GM18505 (cell line): ENCODE results near the gene LSMEM2.
A peak's percentile ranks its signal among the peaks of the same experiment; 100 is the strongest.

ENCODE experiments used
- ATAC-seq: cut with Tn5 transposase; IDR thresholded peaks from one replicate; pipeline ENCODE4 v1.9.1; 2021; ENCODE audit not compliant: unreplicated experiment
- POLR2A ChIP-seq: IDR thresholded peaks from 4 replicates; pipeline ENCODE4 v1.6.1; 2011; ENCODE audit warnings: borderline replicate concordance; ENCODE audit not compliant: insufficient read depth, insufficient read length; ENCODE audit errors: extremely low read depth

LSMEM2 gene

DNA sequence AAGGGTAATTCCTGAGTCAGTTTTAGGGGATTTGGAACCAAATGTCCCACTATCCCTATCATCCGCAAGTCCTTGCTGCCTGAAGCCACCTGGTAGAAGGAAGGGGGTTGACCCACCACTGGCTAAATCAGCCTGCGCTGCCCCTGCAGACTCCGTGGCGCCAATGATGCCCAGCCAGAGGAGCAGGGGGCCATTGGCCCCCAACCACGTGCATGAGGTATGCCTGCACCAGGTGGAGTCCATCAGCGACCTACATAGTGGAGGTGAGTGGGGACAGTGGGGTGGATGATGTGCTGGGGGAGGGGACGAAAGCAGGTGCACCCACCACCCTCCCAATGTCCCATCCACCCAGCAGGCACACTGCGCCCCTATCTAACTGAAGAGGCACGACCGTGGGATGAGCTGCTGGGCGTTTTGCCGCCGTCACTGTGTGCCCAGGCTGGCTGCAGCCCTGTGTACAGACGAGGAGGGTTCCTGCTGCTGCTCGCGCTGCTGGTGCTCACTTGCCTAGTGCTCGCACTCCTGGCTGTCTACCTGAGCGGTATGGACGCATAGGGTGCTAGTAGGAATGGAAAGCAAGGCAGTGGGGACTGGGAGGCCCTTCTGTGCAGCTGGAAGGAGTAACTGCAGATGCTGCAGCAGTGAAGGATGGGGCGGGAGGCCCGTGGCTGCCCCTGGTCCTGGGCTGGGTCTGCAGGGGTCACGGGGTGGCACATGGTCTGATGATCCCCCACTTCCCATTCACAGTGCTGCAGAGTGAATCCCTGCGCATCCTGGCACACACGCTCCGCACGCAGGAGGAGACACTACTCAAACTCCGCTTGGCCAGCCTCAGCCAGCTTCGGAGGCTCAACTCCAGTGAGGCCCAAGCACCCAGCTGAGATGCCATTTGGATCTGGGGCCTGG, 7.7 kb downstream of the LSMEM2 start:
- TF ChIP-seq POLR2A: no peak
- ATAC-seq: no peak

DNA sequence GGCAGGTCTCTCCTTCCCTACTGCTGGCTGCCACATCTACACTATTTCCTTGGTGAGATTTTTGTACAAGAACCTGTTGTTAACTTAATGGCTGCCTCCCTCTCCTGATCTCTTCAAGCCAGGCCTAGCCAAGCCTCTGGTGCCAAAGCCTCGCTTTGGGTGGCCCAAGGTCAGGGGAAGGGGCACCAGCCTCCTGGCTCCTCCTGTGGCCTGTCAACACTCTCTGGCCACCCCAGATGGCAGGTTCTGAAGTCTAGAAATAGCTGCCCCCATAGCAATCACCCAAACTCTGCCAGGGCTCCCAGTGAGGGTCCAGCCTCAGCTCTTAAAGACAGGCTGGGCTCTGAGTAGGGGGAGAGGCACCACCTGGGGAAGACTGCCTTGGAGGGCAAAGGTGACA, 8.4 kb downstream of the LSMEM2 start:
- no peak for ATAC-seq
- no peak for TF ChIP-seq POLR2A

DNA sequence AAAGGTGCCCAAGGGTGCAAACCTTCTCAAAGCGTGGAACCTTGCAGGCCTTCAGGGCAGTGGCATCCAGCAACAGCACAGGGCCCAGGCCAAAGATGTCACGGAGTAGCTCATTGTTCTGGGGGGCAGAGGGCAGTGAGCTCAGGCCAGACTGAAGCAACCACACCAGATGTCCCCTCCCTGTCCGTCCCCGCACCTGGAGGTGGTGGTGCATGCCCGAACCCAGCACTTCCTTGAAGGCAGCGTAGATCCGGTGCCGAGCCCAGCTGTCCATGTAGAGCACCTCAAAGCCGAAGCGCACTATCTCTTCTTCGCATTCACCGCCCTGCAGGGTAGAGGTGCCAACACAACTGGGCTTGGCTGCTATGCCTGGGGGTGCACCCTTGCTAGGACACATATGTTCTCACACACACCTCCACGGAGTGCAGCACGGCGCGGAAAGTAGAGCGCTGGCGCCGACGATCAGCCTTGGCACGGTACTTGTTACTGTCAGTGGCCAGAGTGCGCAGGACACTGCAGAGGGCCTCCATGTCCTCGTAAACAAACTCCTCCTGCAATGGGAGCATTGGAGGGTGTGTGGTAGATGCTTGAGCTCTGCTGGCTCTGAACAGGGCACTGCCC, 9.6 kb downstream of the LSMEM2 start:
- no peak for TF ChIP-seq POLR2A
- no peak for ATAC-seq

DNA sequence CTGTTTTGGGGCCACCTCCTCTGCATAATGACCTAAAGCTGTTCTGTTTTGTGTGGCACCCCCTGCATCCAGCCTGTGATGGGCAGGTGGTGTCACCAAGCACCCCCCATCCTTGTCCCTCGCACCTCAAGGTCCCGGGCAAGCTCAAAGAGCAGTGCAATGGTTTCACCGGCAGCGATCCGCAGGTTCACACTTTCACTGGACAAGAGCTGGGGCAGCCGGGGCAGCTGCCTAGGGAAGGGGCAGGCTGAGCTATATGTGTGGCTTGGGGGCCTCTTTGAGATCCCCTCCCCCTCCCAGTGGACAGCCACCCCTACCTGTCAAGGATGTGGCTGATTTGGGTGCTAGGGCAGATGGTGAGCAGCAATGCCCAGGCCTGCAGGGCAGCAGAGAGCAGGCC, 10.2 kb downstream of the LSMEM2 start:
- no peak for TF ChIP-seq POLR2A
- no peak for ATAC-seq

DNA sequence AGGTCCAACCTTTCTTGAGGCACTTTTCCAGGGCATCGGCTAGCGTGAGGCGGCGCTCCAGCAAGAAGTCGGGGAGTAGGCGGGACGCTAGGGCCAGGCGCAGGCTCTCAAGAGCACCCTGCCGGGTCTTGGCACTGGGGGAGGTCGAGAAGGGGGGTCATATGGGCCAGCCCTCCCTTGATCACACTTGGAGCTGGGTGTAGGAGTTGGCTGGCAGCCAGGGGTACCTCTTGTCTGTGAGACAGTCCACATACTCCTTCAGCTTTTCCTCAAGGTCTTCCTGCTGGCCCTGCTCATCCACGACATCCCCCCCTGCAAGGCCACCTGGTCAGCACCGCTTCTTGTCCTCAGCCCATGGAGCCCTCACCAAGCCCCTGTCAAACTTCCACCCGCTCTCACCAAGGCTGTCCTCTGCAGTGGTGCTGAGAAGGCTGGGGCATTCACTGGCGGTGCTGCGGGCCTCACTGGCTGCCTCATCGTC, 11.3 kb downstream of the LSMEM2 start:
- no peak for TF ChIP-seq POLR2A
- ATAC-seq: no peak

DNA sequence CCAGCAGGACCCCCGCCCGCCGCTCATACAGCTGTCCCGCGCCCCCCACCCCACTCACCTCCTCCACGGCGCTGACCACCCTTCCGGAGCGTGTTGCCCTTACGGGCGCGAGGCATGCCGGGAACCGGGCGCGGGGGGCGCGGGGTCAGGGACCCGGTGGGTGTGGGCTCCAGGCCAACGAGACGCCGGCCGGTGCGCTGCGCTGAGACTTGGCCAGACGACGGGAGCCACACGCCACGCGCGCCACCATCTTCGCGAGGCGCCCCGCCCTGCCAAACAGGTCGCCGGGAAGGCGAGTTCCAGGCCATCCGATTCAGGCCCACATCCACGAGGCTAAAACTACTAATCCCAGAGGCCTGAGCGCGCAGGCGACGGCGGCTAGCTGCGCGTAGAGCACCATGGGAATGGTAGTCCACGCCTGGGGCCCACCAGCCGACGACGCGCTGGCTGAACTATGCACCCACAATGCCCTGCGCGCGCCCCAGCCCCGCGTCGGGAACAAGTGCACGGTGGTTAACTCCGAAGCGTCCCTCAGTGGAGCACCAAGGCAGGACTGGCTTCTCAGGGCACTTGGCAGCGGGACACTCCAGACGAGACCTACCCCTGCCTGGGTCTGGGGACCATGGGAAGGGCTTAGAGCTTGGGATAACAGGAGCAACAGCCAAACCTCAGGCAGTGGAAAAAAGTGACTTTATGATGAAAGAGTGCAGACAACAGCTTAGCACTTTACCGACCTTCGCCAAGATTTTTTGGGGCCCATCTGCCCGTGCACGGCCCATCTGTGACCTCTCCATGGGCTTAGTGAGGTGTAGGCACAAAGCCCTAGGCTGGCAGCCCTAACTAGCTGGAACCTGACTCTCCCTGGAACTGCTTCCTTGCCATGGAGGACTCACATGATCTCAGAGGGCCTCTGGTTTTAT, 13.5 kb downstream of the LSMEM2 start, which contains the start of gene IFRD2:
IFRD2 (minus strand) TSS at position 271 of the 920 bp plus-strand sequence; CDS start at position 116, 155 bp downstream.
- peak; percentile 90 for ATAC-seq
- TF ChIP-seq POLR2A: peak; percentile 75

- TF ChIP-seq POLR2A: no peak
- ATAC-seq: no peak
These were observed 14.4 kb downstream of the LSMEM2 start for GRCh38 chr3:50293079-50293801.

DNA sequence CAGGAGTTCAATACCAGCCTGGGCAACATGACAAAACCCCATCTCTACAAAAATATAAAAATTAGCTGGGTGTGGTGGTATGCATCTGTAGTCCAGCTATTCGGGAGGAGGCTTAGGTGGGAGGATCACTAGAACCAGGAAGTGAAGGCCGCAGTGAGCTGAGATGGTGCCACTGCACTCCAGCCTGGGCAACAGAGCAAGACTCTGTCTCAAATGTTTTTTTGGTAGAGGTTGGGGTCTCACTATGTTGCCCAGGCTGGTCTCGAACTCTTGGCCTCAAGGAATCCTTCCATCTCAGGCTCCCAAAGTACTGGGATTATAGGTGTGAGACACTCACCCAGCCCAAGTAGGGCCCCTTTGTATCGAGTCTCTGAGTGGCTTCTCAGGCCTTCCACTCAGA, 15.2 kb downstream of the LSMEM2 start:
- no peak for ATAC-seq
- no peak for TF ChIP-seq POLR2A

- TF ChIP-seq POLR2A: no peak
- no peak for ATAC-seq
These were observed 15.9 kb downstream of the LSMEM2 start for GRCh38 chr3:50294492-50295403.

DNA sequence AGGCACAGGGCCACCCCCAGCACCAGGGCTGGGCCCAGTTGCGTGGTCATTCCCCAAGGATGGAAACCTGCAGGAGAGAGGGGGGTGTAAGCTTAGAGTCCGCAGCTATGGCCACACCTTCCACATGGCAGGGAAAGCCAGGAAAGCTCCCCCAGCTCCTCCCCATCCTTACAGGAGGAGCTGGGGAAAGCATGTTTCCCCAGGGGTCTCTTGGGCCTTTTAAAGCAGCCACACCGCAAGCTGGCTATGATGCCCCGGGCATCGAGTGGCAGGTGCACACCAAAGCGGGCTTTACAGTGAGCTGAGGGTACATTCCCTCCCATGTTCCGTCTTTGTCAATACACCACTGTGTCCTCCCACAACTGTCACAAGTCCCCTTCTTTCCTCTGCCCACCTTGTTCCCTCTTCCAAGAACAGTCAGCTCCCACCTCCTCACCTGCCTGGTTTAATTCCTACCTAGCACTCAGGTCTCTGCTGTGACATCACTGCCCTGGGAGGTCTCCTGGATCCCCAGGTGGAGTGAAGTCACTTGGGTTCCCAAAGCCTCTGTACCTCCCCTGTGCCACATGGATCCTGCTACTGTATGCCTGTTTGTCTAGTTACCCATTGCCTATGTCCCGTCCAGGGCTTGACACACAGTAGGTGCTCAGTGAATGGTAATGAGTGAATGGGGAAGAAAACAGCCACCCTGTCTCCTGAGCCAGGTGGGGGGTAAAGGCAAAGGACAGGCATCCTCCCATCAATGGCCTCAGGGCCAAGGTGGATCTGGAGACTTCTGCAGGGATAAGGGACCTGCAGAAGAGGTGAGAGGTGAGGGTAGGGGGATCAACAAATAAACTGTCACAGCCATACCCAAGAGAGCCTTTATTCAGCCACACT, 16.9 kb downstream of the LSMEM2 start:
- TF ChIP-seq POLR2A: no peak
- no peak for ATAC-seq

GRCh38 chr3:50296721-50297383, 18.0 kb downstream of the LSMEM2 start:
- TF ChIP-seq POLR2A: no peak
- no peak for ATAC-seq

DNA sequence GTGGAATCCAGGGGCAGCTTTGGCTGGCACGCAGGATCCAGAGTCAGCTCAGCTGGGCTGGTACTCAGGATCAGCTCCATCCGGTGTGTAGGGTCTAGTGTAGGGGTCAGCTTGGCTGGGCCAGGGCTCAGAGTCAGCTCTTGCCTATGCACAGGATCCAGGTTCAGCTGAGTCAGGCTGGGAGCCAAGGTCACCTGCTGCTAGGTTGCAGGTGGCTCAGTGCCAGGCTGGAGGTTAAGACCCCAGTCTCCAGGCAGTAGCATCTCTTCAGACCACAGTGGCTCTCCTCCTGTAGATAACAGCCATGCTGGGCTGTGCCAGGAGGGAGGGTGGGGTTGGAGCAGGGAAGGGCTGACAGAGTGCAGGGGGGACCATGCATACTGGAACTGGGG, 18.5 kb downstream of the LSMEM2 start:
- ATAC-seq: no peak
- TF ChIP-seq POLR2A: no peak
